CD4-positive, alpha-beta T cell treated with Interferon gamma for 1 hour (primary cell): ENCODE results near the gene EPHA6.
"Not testable (repeated sequence)": the region's sequence is repeated elsewhere in the genome, so short reads cannot be mapped to it uniquely, and the experiment has no call there.

Source experiments
- DNase-seq: peaks from one replicate; pipeline ENCODE4 v3.0.0-alpha.2; 2020

The EPHA6 gene

GRCh38 chr3:97485206-97485605 lies 670.8 kb downstream of the EPHA6 start:
- DNase-seq = no peak

- no peak for DNase-seq
Observed at GRCh38 chr3:97487587-97487986, 673.2 kb downstream of the EPHA6 start.

GRCh38 chr3:97488741-97489140 lies 674.3 kb downstream of the EPHA6 start:
- no peak for DNase-seq

- no peak for DNase-seq
Observed at GRCh38 chr3:97495896-97496295, 681.5 kb downstream of the EPHA6 start.

GRCh38 chr3:97497138-97497537 lies 682.7 kb downstream of the EPHA6 start:
- DNase-seq = no peak

- DNase-seq = no peak
Observed at GRCh38 chr3:97504463-97504862, 690.1 kb downstream of the EPHA6 start.

- DNase-seq = no peak
Observed at GRCh38 chr3:97510795-97511194, 696.4 kb downstream of the EPHA6 start.

GRCh38 chr3:97515076-97515475 lies 700.7 kb downstream of the EPHA6 start:
- no peak for DNase-seq

- DNase-seq = no peak
Observed at GRCh38 chr3:97530691-97531090, 716.3 kb downstream of the EPHA6 start.

- DNase-seq = not testable (repeated sequence)
Observed at GRCh38 chr3:97547573-97547972, 733.2 kb downstream of the EPHA6 start.

GRCh38 chr3:97550408-97550807 lies 736.0 kb downstream of the EPHA6 start:
- no peak for DNase-seq

GRCh38 chr3:97552186-97552585 lies 737.8 kb downstream of the EPHA6 start:
- DNase-seq = no peak

- DNase-seq = no peak
Observed at GRCh38 chr3:97575742-97576141, 761.3 kb downstream of the EPHA6 start.

GRCh38 chr3:97576221-97576620 lies 761.8 kb downstream of the EPHA6 start:
- no peak for DNase-seq

- no peak for DNase-seq
Observed at GRCh38 chr3:97579365-97579764, 765.0 kb downstream of the EPHA6 start.

- DNase-seq = no peak
Observed at GRCh38 chr3:97610626-97611025, 796.2 kb downstream of the EPHA6 start.

- DNase-seq = no peak
Observed at GRCh38 chr3:97612632-97613031, 798.2 kb downstream of the EPHA6 start.

- DNase-seq = no peak
Observed at GRCh38 chr3:97613139-97613538, 798.7 kb downstream of the EPHA6 start.

GRCh38 chr3:97620514-97620913 lies 806.1 kb downstream of the EPHA6 start:
- not testable (repeated sequence) for DNase-seq

- no peak for DNase-seq
Observed at GRCh38 chr3:97636465-97636864, 822.1 kb downstream of the EPHA6 start.

- DNase-seq = no peak
Observed at GRCh38 chr3:97646932-97647331, 832.5 kb downstream of the EPHA6 start.

GRCh38 chr3:97647441-97647982 lies 833.1 kb downstream of the EPHA6 start:
- DNase-seq = no peak

- DNase-seq = no peak
Observed at GRCh38 chr3:97655971-97656370, 841.6 kb downstream of the EPHA6 start.

- DNase-seq = no peak
Observed at GRCh38 chr3:97656638-97657037, 842.2 kb downstream of the EPHA6 start.

GRCh38 chr3:97658668-97659285 lies 844.4 kb downstream of the EPHA6 start:
- no peak for DNase-seq
